HG02642 (cell line): Measurements from ENCODE around the gene RNASE7.

Experiments
- ATAC-seq: cut with Tn5 transposase; IDR thresholded peaks from one replicate; pipeline ENCODE4 v1.9.1; 2021; ENCODE audit warnings: mild to moderate bottlenecking; ENCODE audit not compliant: unreplicated experiment, poor library complexity

The RNASE7 gene

GRCh38 chr14:21084396-21084795 lies 42.2 kb downstream of the RNASE7 start:
- ATAC-seq = no peak

GRCh38 chr14:21084998-21085853 lies 43.1 kb downstream of the RNASE7 start:
- no peak for ATAC-seq

- no peak for ATAC-seq
Observed at GRCh38 chr14:21086908-21087293, 44.7 kb downstream of the RNASE7 start.

- no peak for ATAC-seq
Observed at GRCh38 chr14:21087294-21088091, 45.3 kb downstream of the RNASE7 start.

GRCh38 chr14:21088687-21089086 lies 46.5 kb downstream of the RNASE7 start:
- no peak for ATAC-seq

- ATAC-seq = no peak
Observed at GRCh38 chr14:21089271-21089670, 47.1 kb downstream of the RNASE7 start.

GRCh38 chr14:21089877-21090193 lies 47.7 kb downstream of the RNASE7 start:
- ATAC-seq = no peak

- ATAC-seq = no peak
Observed at GRCh38 chr14:21090194-21090939, 48.2 kb downstream of the RNASE7 start.

GRCh38 chr14:21090940-21091663 lies 48.9 kb downstream of the RNASE7 start:
- ATAC-seq = no peak

- ATAC-seq = no peak
Observed at GRCh38 chr14:21091821-21092272, 49.7 kb downstream of the RNASE7 start.

GRCh38 chr14:21092273-21093011 lies 50.3 kb downstream of the RNASE7 start:
- ATAC-seq = peak; percentile 92

GRCh38 chr14:21093018-21093417 lies 50.9 kb downstream of the RNASE7 start:
- no peak for ATAC-seq
